Kidney (tissue), 22 donors: ENCODE measurements around the gene STAT6. TPM values are rescaled to one million over a fixed set of nuclear protein-coding genes. Genes with fewer than 3 reads are reported as not detected.

Experiments
- DNase-seq, 5 donors: peaks; one replicate each; pipeline ENCODE4 v3.0.0-alpha.2; 2013 to 2020
- FAIRE-seq: peaks from 2 replicates; lab custom pipeline; 2012; peaks lifted over from hg19 to GRCh38; lab: Jason Lieb, UNC
- H3K27ac ChIP-seq, 2 donors: one replicate each; pipeline ENCODE4 v1.7.0; 2013; ENCODE audit warnings: low read depth in 2 of 2, low read length in 2 of 2, inconsistent platforms in 1 of 2
- H3K27me3 ChIP-seq: one replicate; pipeline ENCODE4 v1.7.1; 2013; ENCODE audit warnings: low read length, inconsistent platforms; ENCODE audit not compliant: control insufficient read depth, insufficient read depth
- H3K36me3 ChIP-seq, 3 donors: one replicate each; pipeline versions ENCODE4 v1.7.0 to v1.7.1; 2013; ENCODE audit warnings: low read length in 3 of 3, control low read depth in 1 of 3, inconsistent platforms in 1 of 3; ENCODE audit not compliant: insufficient read depth in 3 of 3, control insufficient read depth in 2 of 3
- H3K4me1 ChIP-seq, 3 donors: one replicate each; pipeline versions ENCODE4 v1.7.0 to v1.7.1; 2013; ENCODE audit warnings: low read length in 3 of 3, inconsistent platforms in 1 of 3, low read depth in 1 of 3; ENCODE audit not compliant: control insufficient read depth in 2 of 3, insufficient read depth in 2 of 3
- H3K4me3 ChIP-seq, 3 donors: one replicate each; pipeline versions ENCODE4 v1.7.0 to v1.8.1; 2013; ENCODE audit warnings: low read length in 3 of 3, control low read depth in 1 of 3, inconsistent platforms in 1 of 3
- H3K9ac ChIP-seq, 3 donors: one replicate each; pipeline versions ENCODE4 v1.7.0 to v1.7.1; 2013; ENCODE audit warnings: low read length in 3 of 3, control low read depth in 1 of 3, inconsistent platforms in 1 of 3
- H3K9me3 ChIP-seq, 3 donors: one replicate each; pipeline versions ENCODE4 v1.7.0 to v1.7.1; 2013; ENCODE audit warnings: low read length in 3 of 3, control low read depth in 1 of 3, inconsistent platforms in 1 of 3; ENCODE audit not compliant: control insufficient read depth in 2 of 3, insufficient read depth in 1 of 3
- intact Hi-C: fragments of 100-400 bp; cut with DNase I; formaldehyde crosslinking; loops from one replicate; pipeline ENCODE4 v1.11.1; 2022
- long read RNA-seq, 10 donors: library from polyadenylated mRNA in 1 of 10; unstranded in 1 of 10; transcript quantifications; one replicate each; pipeline ENCODE4 v2.0.0 and lab custom pipeline, GENCODE V29; 2021 to 2026
- polyA plus RNA-seq: library from polyadenylated mRNA; stranded (reverse); fragments of 350-450 nt; fragmentation: Illumina TruSeq; extraction: RNeasy Lipid Tissue Mini Kit (QIAGEN cat#74804); gene quantifications from one replicate; pipeline ENCODE4 v1.2.3, GENCODE V29; 2014; ENCODE audit warnings: low read depth, low replicate concordance; ENCODE audit not compliant: insufficient read depth
- total RNA-seq: library from RNA; stranded (reverse); fragmentation: NEBNext Ultra II Directional; extraction: Animal tissue kit (Norgen Biotek cat#: 25700); gene quantifications from one replicate; pipeline ENCODE4 v1.2.1, GENCODE V29; 2021
- TF ChIP-seq, protein P1 (sequence below): IDR thresholded peaks from 3 replicates; pipeline ENCODE4 v1.5.1; 2012; ENCODE audit warnings: mild to moderate bottlenecking, moderate library complexity, borderline replicate concordance; ENCODE audit not compliant: insufficient read depth; ENCODE audit errors: extremely low read depth
- donor health status: control.
- donor health status: control.
- donor health status: control.
- donor health status: control.
- donor health status: control.
- donor health status: DM: yes; HTN: yes; CAD: no.
- donor health status: Normal renal cell carcinoma (clear cell type).

The STAT6 gene, protein sequence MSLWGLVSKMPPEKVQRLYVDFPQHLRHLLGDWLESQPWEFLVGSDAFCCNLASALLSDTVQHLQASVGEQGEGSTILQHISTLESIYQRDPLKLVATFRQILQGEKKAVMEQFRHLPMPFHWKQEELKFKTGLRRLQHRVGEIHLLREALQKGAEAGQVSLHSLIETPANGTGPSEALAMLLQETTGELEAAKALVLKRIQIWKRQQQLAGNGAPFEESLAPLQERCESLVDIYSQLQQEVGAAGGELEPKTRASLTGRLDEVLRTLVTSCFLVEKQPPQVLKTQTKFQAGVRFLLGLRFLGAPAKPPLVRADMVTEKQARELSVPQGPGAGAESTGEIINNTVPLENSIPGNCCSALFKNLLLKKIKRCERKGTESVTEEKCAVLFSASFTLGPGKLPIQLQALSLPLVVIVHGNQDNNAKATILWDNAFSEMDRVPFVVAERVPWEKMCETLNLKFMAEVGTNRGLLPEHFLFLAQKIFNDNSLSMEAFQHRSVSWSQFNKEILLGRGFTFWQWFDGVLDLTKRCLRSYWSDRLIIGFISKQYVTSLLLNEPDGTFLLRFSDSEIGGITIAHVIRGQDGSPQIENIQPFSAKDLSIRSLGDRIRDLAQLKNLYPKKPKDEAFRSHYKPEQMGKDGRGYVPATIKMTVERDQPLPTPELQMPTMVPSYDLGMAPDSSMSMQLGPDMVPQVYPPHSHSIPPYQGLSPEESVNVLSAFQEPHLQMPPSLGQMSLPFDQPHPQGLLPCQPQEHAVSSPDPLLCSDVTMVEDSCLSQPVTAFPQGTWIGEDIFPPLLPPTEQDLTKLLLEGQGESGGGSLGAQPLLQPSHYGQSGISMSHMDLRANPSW
- total RNA-seq: 232 TPM
- polyA plus RNA-seq: 74.8 TPM
- long read RNA-seq, donor 1, full-length matches to known transcripts: 5 of 5 reads
- long read RNA-seq, donor 1, partial matches to known transcripts: 0 of 5 reads
- long read RNA-seq, donor 1, other reads (novel, unspliced or antisense): 0 of 5 reads
- long read RNA-seq, donor 2, partial matches to known transcripts: 23 of 27 reads
- long read RNA-seq, donor 2, other reads (novel, unspliced or antisense): 0 of 27 reads
- long read RNA-seq, donor 3, transcript STAT6-224 (3 exons, 1,569 nt): major isoform, 8 of 135 reads
- long read RNA-seq, donor 3, partial matches to known transcripts: 125 of 135 reads
- long read RNA-seq, donor 3, other reads (novel, unspliced or antisense): 0 of 135 reads
- long read RNA-seq, donor 4, full-length matches to known transcripts: 18 of 18 reads
- long read RNA-seq, donor 4, partial matches to known transcripts: 0 of 18 reads
- long read RNA-seq, donor 4, other reads (novel, unspliced or antisense): 0 of 18 reads
- long read RNA-seq, donor 5: 0 reads
- long read RNA-seq, donor 6: 0 reads
- long read RNA-seq, donor 7, full-length matches to known transcripts: 17 of 131 reads
- long read RNA-seq, donor 7, partial matches to known transcripts: 46 of 131 reads
- long read RNA-seq, donor 7, other reads (novel, unspliced or antisense): 68 of 131 reads
- long read RNA-seq, donor 8, partial matches to known transcripts: 28 of 29 reads
- long read RNA-seq, donor 8, other reads (novel, unspliced or antisense): 0 of 29 reads
- long read RNA-seq, donor 9, partial matches to known transcripts: 8 of 9 reads
- long read RNA-seq, donor 9, other reads (novel, unspliced or antisense): 0 of 9 reads
- long read RNA-seq, donor 10, transcript STAT6-224 (3 exons, 1,569 nt): major isoform, 5 of 17 reads
- long read RNA-seq, donor 10, partial matches to known transcripts: 12 of 17 reads
- long read RNA-seq, donor 10, other reads (novel, unspliced or antisense): 0 of 17 reads

DNA sequence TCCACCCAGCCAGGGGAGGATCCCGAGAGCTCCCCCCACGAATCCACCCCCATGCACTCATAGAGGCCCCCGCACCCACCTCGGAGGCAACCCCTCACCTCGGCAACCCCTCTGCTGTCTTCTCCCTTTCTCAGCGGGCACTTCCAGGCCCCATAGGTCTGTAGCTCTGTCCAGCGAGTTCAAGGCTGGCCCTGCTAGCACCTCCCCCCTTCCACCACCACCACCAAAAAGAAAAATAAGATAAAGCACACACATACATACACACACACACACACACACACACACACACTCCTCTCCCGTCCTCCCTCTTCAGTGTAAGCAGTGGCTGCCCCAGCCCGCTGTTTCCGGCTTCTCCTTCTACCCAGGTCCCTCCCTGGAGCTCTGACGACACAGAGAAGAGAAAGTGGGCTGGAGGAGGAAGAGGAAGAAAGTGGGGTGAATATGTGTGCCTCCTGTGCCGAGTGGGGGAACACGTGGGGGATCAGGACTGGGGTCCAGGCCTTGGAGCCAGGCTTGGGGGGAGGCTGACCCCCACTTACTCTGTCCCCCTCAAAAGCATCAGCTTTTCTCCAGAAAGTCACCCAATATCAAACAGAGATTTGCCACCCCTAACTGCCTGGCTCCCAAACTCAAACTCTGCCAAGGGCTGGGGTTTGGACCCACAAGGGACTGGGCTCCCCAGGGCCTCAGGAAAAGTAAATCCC is at the start of gene STAT6:
Gene STAT6 (minus strand): TSS at position 332 of the 704 bp plus-strand sequence. CDS start 3,084 bp downstream, outside the sequence.
- Histone ChIP-seq H3K9ac (peak within 1 kb of the TSS; percentile 75 to 99 (median 98)), H3K4me3 (peak within 1 kb of the TSS; percentile 85 to 93 (median 87)), H3K27ac (peak within 1 kb of the TSS; percentile 99 to 100), H3K9me3 (no peaks in the 10 kb centered on the region), H3K4me1 (peaks cover 0 to 17% (median 8%) of the 10 kb centered on the region in 3 donors), H3K36me3 (peaks cover 0 to 15% (median 9%) of the 10 kb centered on the region in 3 donors), H3K27me3 (no peaks in the 10 kb centered on the region)
- TF ChIP-seq, protein P1, sequence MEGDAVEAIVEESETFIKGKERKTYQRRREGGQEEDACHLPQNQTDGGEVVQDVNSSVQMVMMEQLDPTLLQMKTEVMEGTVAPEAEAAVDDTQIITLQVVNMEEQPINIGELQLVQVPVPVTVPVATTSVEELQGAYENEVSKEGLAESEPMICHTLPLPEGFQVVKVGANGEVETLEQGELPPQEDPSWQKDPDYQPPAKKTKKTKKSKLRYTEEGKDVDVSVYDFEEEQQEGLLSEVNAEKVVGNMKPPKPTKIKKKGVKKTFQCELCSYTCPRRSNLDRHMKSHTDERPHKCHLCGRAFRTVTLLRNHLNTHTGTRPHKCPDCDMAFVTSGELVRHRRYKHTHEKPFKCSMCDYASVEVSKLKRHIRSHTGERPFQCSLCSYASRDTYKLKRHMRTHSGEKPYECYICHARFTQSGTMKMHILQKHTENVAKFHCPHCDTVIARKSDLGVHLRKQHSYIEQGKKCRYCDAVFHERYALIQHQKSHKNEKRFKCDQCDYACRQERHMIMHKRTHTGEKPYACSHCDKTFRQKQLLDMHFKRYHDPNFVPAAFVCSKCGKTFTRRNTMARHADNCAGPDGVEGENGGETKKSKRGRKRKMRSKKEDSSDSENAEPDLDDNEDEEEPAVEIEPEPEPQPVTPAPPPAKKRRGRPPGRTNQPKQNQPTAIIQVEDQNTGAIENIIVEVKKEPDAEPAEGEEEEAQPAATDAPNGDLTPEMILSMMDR: no peak
- FAIRE-seq: no peak
- intact Hi-C loops: loop anchor here (5.0 kb wide), 1 partner anchor 44 kb away; no protein-coding TSS in a partner anchor
- DNase-seq: peak; percentile 76 to 94 (median 88)

DNA sequence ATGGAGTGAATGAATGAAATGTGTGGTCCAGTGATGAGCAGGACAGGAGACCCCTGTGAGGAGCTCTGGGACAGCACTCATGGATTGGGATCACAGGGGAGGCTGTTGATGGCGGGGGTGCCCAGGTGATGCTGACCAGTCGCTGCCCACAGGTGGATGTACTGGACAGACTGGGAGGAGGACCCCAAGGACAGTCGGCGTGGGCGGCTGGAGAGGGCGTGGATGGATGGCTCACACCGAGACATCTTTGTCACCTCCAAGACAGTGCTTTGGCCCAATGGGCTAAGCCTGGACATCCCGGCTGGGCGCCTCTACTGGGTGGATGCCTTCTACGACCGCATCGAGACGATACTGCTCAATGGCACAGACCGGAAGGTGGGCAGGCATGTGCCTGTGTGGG is 49.6 kb upstream of the STAT6 start:
- TF ChIP-seq, protein P1: no peak
- peaks cover 0 to 4% (median 0%) of the 10 kb centered on the region in 3 donors for H3K4me1 ChIP-seq
- no peaks in the 10 kb centered on the region for H3K9me3 ChIP-seq
- no peaks in the 10 kb centered on the region for H3K27me3 ChIP-seq
- H3K9ac ChIP-seq: no peak overlapping the region
- no peak overlapping the region for H3K4me3 ChIP-seq
- FAIRE-seq (no peak), DNase-seq (no peak)
- H3K36me3 ChIP-seq: peaks cover 7 to 34% (median 19%) of the 10 kb centered on the region in 3 donors
- no peak overlapping the region for H3K27ac ChIP-seq
- intact Hi-C loops: no loop called here
